ENCODE measurements around the gene SMAD2.

GRCh38 chr18:47801817-47802216, 128.6 kb downstream of the SMAD2 start:
- no peak for TF ChIP-seq CTCF (IDR thresholded peaks at IDR 0.05; ENCODE audit: borderline replicate concordance, extremely low read depth, low read length, poor library complexity, severe bottlenecking)
- no peak for TF ChIP-seq EZH2 (IDR thresholded peaks at IDR 0.05; ENCODE audit: borderline replicate concordance, low read depth, low read length, severe bottlenecking)
